HG03432 (cell line): ENCODE data around the gene RASAL2.
A peak's percentile ranks its signal among the peaks of the same experiment; 100 is the strongest.

Experiments
- ATAC-seq: cut with Tn5 transposase; IDR thresholded peaks from one replicate; pipeline ENCODE4 v1.9.1; 2021; ENCODE audit warnings: mild to moderate bottlenecking, moderate library complexity; ENCODE audit not compliant: unreplicated experiment

RASAL2 gene

DNA sequence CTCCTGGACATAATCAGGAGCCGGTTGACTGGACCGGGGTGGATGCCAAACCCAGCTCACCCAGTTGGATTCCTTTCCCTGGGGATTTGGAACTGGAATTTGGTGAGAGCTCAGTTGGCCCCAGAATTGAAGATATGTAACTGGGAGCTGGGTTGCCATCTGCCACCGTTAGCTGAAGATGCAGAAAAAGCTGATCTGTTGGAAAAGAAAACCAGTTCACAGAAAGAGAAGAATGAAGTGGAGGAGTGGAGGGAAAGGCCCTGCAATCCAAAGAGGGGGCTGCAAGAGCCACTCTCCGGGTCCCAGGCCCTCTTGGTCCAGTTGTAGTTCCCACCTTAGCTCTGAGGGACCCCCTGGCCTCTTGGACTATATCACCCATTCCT is 435.0 kb downstream of the RASAL2 start:
- ATAC-seq = no peak

DNA sequence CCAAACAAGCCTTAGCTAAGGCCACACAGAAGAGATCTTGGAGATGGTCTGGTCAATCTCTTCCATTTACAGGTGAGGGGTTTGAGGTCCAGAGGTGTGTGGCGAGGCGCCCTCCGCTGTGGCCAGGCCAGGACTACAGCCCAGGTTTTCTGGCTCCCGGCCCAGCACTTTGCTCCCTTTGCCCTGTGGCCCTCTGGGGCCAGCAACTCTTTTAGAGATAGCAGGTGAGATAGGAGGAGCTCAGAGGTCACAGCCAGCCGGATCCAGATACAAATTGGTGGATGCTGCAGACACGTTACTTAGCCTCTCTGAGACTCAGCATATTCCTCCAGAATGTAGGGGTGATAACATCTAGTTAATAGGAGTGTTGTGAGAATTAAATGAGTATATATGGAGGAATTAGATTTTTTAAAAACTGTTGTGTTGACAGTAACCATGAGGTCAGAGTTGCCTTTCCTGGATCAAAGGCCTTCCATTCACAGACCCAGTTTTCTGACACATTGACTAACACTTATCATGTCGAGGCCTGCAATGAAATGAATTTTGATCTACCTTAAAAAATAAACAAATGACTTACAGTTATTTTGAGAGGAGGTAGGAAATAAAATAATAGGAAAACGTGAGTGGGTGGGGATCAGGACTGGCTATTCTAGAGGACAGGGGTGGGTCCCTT is 435.6 kb downstream of the RASAL2 start:
- ATAC-seq = no peak

DNA sequence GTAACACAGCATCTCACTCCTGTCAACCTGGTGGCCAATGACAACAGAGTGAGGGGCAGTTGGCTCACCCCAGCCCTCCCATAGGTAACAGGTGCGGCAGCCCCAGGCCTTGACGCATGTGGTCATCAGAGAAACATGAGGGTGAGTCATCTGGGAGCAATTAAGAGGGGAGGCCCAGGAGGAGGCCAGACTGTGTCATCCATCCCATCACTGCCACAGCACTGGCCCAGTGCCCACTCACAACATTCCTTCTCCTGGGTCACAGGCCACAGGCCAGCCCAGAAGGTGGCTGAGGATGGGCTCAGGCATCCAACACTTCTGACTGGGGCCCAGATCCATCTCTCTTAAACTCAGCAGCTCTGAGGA is 436.1 kb downstream of the RASAL2 start:
- no peak for ATAC-seq

DNA sequence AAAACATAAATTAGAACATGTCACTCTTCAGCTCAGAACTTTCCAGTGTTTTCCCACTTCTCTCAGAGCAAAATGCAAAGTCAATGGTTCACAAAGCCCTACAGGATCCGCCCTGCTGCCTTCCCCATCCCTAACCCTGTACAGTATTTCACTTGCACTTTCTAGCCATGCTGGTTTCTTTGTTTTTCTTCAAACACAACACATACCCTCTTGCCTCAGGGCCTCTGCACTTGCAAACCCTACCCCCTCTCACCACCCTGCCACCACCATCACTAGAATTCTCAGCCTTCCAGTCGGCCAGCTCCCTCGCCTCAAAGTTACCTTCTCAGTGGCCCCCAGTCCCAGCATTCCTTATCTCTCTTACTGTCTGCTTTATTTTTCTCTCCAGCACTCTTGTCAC is 436.6 kb downstream of the RASAL2 start:
- ATAC-seq = no peak

DNA sequence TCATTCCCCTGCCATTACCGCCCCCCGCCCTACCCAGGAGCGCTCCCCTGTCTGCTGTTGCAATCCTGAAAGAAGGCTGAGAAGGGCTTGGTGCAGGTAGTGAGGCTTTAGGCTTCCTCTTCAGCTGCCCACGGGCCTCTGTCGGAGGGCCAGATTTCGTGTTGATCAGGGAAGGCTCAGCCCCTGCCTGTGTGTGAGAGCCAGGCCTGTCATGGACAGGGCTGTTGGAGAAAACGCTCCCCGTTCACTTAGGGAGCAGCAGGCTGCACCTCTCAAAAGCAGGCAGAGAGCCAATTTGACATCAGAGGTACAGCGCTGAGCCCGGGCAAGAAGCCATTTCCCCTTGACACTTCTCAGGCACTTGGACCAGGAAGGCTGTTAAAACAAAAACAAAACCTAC is 438.0 kb downstream of the RASAL2 start:
- peak; percentile 24 for ATAC-seq

DNA sequence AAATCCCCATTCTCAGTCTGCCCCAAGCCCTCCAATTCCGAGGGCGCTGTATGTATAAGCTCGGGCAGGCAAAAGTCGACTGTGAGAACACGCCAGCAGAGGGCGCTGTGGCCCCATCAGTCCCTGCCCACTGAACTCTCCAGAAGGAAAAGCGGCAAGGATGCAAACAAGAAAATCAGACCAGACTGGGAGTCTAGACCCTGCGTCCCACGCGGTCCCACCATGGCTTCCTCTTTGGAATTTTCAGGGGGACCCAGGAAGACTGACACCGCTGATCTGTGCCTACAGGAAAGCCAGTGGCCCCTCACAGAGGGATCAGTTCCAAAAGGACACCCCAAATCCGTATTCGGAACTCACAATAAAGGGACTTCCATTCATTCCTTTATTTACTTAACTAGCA is 438.5 kb downstream of the RASAL2 start:
- peak; percentile 81 for ATAC-seq

DNA sequence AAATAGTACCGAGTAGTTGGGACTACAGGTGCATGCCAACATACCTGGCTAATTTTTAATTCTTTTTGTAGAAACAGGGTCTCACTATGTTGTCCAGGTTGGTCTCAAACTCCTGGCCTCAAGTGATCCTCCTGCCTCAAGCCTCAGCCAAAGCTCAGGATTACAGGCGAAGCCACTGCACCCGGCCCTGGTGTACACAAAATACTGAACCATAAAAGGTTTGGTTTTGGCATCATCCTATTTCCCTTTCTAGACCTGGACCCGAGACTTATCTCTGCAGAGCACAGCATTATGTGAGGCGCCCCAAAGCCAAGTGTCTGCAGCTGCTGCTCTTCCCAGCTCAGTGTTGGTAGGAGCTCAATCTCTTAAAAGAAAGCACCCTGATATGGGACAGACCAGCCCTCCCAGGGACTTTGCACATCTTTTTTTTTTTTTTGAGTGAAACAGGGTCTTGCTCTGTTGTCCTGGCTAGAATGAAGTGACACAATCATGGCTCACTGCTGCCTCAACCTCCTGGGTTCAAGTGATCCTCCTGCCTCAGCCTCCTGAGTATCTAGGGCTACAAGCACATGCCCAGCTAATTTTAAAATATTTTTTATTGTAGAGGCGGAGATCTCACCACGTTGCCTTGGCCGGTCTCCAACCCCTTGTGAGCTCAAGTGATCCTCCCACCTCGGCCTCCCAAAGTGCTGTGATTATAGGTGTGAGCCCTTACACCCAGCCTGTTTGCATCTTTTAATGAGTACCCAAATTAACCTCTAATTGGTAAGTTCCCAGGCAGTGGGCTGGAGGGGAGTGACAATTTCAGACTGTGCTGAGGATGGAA is 439.4 kb downstream of the RASAL2 start:
- ATAC-seq = no peak
